Measurements from ENCODE around the gene MAPK8IP3. TPM values are rescaled to one million over a fixed set of nuclear protein-coding genes. Genes with fewer than 3 reads are reported as not detected.

Gene MAPK8IP3
- total and polyA plus RNA-seq, 9 of the 15 experiments (the other 6 are each of a cell fraction or from before 2014, with no cell fraction given), result 0.17 to 58.7 (median 16.7) TPM

DNA sequence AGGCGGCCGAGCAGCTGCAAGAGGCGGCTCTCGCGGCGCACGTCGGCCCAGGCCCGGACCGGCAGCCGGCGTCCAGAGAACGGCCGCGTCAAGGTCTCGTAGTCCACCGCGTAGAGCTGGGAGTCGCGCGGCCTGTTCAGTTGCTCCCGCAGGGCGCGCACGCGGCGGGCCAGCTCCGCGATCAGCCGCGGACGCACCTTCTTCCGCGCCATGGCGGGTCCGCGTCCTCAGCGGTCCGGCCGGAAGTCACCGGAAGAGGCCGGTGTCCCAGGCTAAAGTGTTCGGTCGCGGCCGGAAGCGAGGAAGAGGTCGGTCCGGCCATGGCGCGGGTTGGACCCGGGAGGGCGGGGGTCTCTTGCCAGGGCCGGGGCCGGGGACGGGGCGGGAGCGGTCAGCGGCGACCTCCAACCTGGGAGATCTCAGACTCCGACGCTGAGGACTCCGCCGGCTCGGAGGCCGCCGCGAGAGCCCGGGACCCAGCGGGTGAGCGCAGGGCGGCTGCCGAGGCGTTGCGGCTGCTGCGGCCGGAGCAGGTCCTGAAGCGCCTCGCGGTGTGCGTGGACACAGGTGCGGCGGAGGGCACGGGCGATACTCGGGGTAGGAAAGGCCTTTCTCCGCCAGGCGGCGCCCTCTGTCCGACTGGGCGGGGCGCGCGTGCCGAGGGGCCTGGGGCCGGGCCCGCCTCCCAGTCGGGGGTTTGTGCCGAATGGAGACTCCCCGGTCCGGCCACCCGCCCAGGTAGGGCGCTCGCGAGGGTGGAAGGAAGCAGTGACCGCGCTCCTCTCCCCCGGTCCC, 67.1 kb downstream of the MAPK8IP3 start, which contains the start of gene MRPS34 (continued):
- no peak for TF ChIP-seq ZNF586 (CRISPR knock-in tag; conservative IDR thresholded peaks at IDR 0.05)
- no peak for TF ChIP-seq HDAC3 (IDR thresholded peaks at IDR 0.05; ENCODE audit: borderline replicate concordance, partially characterized antibody)
- TF ChIP-seq MCM5 (IDR thresholded peaks at IDR 0.05; ENCODE audit: low read depth), result no peak
- no peak for TF ChIP-seq OTX1 (CRISPR knock-in tag; IDR thresholded peaks at IDR 0.05)
- TF ChIP-seq ETV6 (IDR thresholded peaks at IDR 0.05; ENCODE audit: borderline replicate concordance in 1 of 2, low read depth in 2 of 2, low read length in 1 of 2), result no peak; a peak in 1 of 4 replicates
- TF ChIP-seq ETV6 (CRISPR knock-in tag; IDR thresholded peaks at IDR 0.05; ENCODE audit: borderline replicate concordance), result no peak
- peak; percentile 90 for TF ChIP-seq POLR2A (conservative IDR thresholded peaks at IDR 0.05)
- TF ChIP-seq IRF2 (CRISPR knock-in tag; IDR thresholded peaks at IDR 0.05), result no peak
- peak; percentile 65 for TF ChIP-seq HMGN3 (IDR thresholded peaks at IDR 0.05; ENCODE audit: borderline replicate concordance, extremely low read depth, insufficient read length, low read depth, low read length)
- no peak for TF ChIP-seq DNMT1 (IDR thresholded peaks at IDR 0.05)
- TF ChIP-seq NBN (IDR thresholded peaks at IDR 0.05; ENCODE audit: low read depth), result no peak
- TF ChIP-seq VEZF1 (CRISPR knock-in tag; IDR thresholded peaks at IDR 0.05), result peak; percentile 61
- no peak for TF ChIP-seq FOXA1 (IDR thresholded peaks at IDR 0.05; ENCODE audit: borderline replicate concordance)
- peak; percentile 54 for TF ChIP-seq ZNF431 (CRISPR knock-in tag; IDR thresholded peaks at IDR 0.05)
- TF ChIP-seq NFRKB (IDR thresholded peaks at IDR 0.05; ENCODE audit: low read depth), result peak; percentile 84
- TF ChIP-seq PHB2 (IDR thresholded peaks at IDR 0.05; ENCODE audit: low read depth), result no peak
- no peak for TF ChIP-seq TSC22D4 (tag; IDR thresholded peaks at IDR 0.05)
- no peak for TF ChIP-seq MED1 (CRISPR knock-in tag; IDR thresholded peaks at IDR 0.05; ENCODE audit: borderline replicate concordance)
- no peak for TF ChIP-seq ZBTB8A (IDR thresholded peaks at IDR 0.05; ENCODE audit: partially characterized antibody)
- peak; percentile 69; the same call in 1 of the 2 replicates for TF ChIP-seq PRMT5 (CRISPR knock-in tag; IDR thresholded peaks at IDR 0.05)
- TF ChIP-seq RFX5 (IDR thresholded peaks at IDR 0.05; ENCODE audit: low read depth, low read length), result no peak
- TF ChIP-seq, protein P1, sequence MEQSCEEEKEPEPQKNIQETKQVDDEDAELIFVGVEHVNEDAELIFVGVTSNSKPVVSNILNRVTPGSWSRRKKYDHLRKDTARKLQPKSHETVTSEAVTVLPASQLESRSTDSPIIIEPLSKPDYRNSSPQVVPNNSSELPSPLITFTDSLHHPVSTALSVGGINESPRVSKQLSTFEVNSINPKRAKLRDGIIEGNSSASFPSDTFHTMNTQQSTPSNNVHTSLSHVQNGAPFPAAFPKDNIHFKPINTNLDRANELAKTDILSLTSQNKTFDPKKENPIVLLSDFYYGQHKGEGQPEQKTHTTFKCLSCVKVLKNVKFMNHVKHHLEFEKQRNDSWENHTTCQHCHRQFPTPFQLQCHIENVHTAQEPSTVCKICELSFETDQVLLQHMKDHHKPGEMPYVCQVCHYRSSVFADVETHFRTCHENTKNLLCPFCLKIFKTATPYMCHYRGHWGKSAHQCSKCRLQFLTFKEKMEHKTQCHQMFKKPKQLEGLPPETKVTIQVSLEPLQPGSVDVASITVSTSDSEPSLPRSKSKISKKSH (CRISPR knock-in tag; IDR thresholded peaks at IDR 0.05), result no peak
- no peak for TF ChIP-seq ZNF140 (CRISPR knock-in tag; IDR thresholded peaks at IDR 0.05)
- TF ChIP-seq ZNF274 (IDR thresholded peaks at IDR 0.05; ENCODE audit: borderline replicate concordance, low read depth, low read length), result no peak
- TF ChIP-seq MAFF (IDR thresholded peaks at IDR 0.05; ENCODE audit: low read length), result no peak
- TF ChIP-seq MLLT1 (IDR thresholded peaks at IDR 0.05), result 0 out of 4 replicates have a peak, but pooled peaks of 1 of the 2 experiments have one; percentile 18
- TF ChIP-seq ZNF436 (CRISPR knock-in tag; IDR thresholded peaks at IDR 0.05), result no peak
